ENCODE results near the gene MON2. TPM values are rescaled to one million over a fixed set of nuclear protein-coding genes. Genes with fewer than 3 reads are reported as not detected.

MON2 gene
- total RNA-seq, 1 donor from 2014 or later, result 16.9 TPM

DNA sequence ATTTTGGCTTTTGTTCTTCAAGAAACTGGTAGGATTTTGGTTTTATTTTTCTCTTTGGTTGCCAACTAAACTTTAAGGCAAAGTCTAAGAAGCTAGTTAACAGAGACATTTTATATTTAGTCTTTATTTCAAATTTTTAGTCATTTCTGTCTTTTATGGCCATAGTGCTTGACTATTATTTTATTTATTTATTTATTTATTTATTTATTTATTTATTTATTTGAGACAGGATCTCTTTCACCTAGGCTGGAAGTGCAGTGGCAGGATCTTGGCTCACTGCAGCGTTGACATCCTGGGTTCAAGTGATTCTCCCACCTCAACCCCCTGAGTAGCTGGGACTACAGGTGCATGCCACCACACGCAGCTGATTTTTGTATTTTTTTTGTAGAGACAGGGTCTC is 3.1 kb downstream of the MON2 start:
- H3K4me3 ChIP-seq (ENCODE audit: low read depth, low read length), result no peak overlapping the region
- DNase-seq (ENCODE audit: low read depth), result no peak

DNA sequence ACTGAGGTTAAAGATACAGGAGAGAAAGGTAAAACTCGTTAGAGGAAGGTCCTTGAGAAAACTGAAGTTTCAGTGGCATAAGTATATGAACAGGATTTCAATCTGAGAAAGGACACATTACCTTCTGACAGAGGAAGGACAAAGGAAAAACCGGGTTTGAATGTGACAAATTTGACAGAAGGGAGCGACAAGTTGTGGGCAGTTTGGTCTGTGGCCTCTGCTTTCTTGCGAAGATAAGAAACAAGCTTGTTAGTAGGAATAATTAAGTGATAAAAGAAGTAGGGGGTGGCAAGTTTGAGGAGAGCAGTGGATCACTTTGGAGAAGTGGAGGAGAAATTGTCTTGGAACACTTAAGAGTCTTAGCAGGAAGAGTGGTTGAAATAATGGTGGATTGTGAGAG is 5.1 kb downstream of the MON2 start:
- no peaks in the 10 kb centered on the region for H3K36me3 ChIP-seq (ENCODE audit: control insufficient read depth, insufficient read depth, low read length)
- no peak for DNase-seq (ENCODE audit: low read depth)
- no peaks in the 10 kb centered on the region for H3K27me3 ChIP-seq (ENCODE audit: control insufficient read depth, insufficient read depth, low read length)
- TF ChIP-seq, protein P1, sequence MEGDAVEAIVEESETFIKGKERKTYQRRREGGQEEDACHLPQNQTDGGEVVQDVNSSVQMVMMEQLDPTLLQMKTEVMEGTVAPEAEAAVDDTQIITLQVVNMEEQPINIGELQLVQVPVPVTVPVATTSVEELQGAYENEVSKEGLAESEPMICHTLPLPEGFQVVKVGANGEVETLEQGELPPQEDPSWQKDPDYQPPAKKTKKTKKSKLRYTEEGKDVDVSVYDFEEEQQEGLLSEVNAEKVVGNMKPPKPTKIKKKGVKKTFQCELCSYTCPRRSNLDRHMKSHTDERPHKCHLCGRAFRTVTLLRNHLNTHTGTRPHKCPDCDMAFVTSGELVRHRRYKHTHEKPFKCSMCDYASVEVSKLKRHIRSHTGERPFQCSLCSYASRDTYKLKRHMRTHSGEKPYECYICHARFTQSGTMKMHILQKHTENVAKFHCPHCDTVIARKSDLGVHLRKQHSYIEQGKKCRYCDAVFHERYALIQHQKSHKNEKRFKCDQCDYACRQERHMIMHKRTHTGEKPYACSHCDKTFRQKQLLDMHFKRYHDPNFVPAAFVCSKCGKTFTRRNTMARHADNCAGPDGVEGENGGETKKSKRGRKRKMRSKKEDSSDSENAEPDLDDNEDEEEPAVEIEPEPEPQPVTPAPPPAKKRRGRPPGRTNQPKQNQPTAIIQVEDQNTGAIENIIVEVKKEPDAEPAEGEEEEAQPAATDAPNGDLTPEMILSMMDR (IDR thresholded peaks at IDR 0.05; ENCODE audit: insufficient read depth, low read length, poor library complexity, severe bottlenecking), result no peak
- H3K4me3 ChIP-seq (ENCODE audit: low read depth, low read length), result no peak overlapping the region

More for the DNA sequence above, 3.1 kb downstream of the MON2 start:
- Histone ChIP-seq H3K36me3 (ENCODE audit: control insufficient read depth, insufficient read depth, low read length) (no peaks in the 10 kb centered on the region), H3K27me3 (ENCODE audit: control insufficient read depth, insufficient read depth, low read length) (no peaks in the 10 kb centered on the region)
- TF ChIP-seq, protein P1 (IDR thresholded peaks at IDR 0.05; ENCODE audit: insufficient read depth, low read length, poor library complexity, severe bottlenecking), result no peak

DNA sequence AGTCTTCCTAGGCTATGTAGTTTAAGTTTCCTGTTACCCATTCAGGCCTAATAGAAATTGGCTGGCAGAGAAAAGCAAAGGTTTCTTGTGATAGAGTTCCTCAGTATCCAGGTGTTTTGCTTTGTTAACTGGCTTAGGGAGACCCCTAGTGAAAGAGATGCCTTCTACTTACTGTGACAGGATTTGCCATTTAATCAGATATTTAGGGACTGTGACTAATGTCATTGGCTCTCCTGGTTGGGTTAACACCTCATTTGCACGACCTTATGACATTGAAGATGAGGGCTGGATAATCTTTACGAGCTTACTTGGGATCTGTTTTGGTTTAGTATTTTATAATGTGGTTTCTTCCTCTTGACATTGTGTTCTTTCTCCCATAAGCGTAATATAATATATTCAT is 5.8 kb downstream of the MON2 start:
- Histone ChIP-seq H3K4me3 (ENCODE audit: low read depth, low read length) (no peak overlapping the region), H3K36me3 (ENCODE audit: control insufficient read depth, insufficient read depth, low read length) (no peaks in the 10 kb centered on the region), H3K27me3 (ENCODE audit: control insufficient read depth, insufficient read depth, low read length) (no peaks in the 10 kb centered on the region)
- DNase-seq (ENCODE audit: low read depth), result no peak
- TF ChIP-seq, protein P1 (IDR thresholded peaks at IDR 0.05; ENCODE audit: insufficient read depth, low read length, poor library complexity, severe bottlenecking), result no peak

DNA sequence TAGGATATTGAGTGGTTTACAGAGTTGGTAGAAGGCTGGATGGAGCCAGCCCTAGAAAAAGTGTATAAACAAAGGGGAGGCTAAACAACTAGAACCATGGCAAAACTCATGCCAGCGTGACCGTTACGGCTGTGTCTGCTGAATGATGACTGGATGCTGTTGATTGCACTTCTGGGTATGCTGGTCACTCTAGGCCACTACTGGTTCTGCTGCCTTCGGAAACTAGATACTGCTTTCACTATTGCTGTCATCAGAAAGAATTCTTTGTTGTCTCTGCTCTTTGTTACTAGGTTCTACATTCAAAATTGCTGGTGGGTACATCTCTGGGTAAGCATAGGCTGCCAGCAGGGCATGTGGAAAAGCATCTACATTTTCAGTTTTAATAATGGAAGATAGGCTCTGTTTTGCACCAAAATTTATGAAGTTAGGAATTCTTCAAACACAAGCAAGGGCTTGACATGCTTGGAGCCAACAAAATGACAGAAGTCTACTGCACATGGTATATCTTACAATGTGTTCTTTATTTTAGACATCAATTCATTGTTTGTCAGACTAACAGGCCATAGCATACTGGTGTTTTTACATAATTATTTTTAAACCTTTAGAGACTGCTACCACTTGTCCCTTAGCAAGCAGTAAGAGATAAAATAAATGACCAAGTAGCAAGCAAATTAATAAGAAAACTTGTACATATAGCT is 15.4 kb downstream of the MON2 start:
- TF ChIP-seq, protein P1 (IDR thresholded peaks at IDR 0.05; ENCODE audit: insufficient read depth, low read length, poor library complexity, severe bottlenecking), result no peak
- Histone ChIP-seq H3K36me3 (ENCODE audit: control insufficient read depth, insufficient read depth, low read length) (no peaks in the 10 kb centered on the region), H3K27me3 (ENCODE audit: control insufficient read depth, insufficient read depth, low read length) (no peaks in the 10 kb centered on the region), H3K4me3 (ENCODE audit: low read depth, low read length) (no peak overlapping the region)
- no peak for DNase-seq (ENCODE audit: low read depth)

DNA sequence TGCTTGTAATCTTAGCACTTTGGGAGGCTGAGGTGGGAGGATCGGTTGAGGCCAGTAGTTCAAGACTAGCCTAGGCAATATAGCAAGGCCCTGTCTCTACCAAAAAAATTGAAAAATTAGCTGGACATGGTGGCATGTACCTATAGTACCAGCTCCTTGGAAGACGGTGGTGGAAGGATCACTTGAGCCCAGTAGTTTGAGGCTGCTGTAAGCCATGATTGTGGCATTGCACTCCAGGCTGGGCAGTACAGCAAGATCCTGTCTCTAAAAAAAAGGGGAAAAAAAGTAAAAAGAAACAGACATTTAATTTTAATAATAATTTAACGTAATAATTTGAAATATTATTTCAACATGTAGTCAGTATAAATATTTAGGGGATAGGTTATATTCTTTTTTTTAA is 16.1 kb downstream of the MON2 start:
- H3K27me3 ChIP-seq (ENCODE audit: control insufficient read depth, insufficient read depth, low read length), result no peaks in the 10 kb centered on the region
- H3K36me3 ChIP-seq (ENCODE audit: control insufficient read depth, insufficient read depth, low read length), result no peaks in the 10 kb centered on the region
- TF ChIP-seq, protein P1 (IDR thresholded peaks at IDR 0.05; ENCODE audit: insufficient read depth, low read length, poor library complexity, severe bottlenecking), result no peak
- no peak for DNase-seq (ENCODE audit: low read depth)
- no peak overlapping the region for H3K4me3 ChIP-seq (ENCODE audit: low read depth, low read length)

DNA sequence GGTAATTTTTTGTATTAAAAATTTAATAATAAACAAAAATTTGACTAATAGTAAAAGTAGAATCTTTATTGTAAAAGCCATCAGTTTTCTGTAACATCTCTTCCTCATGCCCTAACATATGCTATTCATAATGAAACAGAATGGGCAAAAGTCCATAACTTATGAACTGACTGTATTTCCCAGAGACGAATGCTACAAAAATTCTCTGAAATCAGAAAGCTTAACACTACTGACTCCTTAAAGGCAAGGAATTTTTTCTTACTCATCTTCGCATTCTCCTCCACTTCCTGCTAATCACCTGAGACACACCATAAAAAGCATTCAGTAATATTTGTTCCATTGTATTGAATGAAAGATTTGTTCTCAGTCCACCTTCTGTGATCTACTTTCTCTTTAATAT is 17.6 kb downstream of the MON2 start:
- DNase-seq (ENCODE audit: low read depth), result no peak
- TF ChIP-seq, protein P1 (IDR thresholded peaks at IDR 0.05; ENCODE audit: insufficient read depth, low read length, poor library complexity, severe bottlenecking), result no peak
- no peaks in the 10 kb centered on the region for H3K36me3 ChIP-seq (ENCODE audit: control insufficient read depth, insufficient read depth, low read length)
- H3K27me3 ChIP-seq (ENCODE audit: control insufficient read depth, insufficient read depth, low read length), result no peaks in the 10 kb centered on the region
- H3K4me3 ChIP-seq (ENCODE audit: low read depth, low read length), result no peak overlapping the region
